GM18867 (cell line): ENCODE results near the gene CASKIN2.
"Not testable (repeated sequence)": the region's sequence is repeated elsewhere in the genome, so short reads cannot be mapped to it uniquely, and the experiment has no call there.

ENCODE experiments used
- ATAC-seq: cut with Tn5 transposase; IDR thresholded peaks from one replicate; pipeline ENCODE4 v1.9.1; 2021; ENCODE audit warnings: mild to moderate bottlenecking, moderate library complexity; ENCODE audit not compliant: unreplicated experiment

Gene CASKIN2

DNA sequence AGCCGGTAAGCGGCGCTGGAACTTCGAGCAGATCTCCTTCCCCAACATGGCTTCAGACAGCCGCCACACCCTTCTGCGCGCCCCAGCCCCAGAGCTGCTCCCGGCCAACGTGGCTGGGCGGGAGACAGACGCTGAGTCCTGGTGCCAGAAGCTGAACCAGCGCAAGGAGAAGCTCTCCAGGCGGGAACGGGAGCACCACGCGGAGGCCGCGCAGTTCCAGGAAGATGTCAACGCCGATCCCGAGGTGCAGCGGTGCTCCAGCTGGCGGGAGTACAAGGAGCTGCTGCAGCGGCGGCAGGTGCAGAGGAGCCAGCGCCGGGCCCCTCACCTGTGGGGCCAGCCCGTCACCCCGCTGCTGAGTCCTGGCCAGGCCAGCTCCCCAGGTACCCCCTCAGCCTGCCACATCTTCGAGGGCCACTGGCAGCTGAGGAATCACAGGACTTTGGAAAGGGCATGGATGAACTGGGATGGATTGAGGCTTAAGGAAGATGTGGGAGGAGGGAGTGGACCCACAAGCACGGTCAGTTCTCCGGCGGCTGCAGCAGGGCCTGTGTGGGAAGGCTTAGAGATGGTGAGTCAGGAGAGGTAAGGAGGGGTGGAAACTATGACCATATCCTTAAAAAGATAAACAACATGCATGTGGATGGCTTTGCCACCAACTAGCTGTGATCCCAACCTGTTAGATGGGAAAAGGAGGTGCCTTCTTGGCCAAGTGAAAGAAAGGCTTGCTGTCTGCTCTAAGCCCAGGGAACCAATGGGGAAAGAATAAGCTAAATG, 6.8 kb upstream of the CASKIN2 start:
- no peak for ATAC-seq

DNA sequence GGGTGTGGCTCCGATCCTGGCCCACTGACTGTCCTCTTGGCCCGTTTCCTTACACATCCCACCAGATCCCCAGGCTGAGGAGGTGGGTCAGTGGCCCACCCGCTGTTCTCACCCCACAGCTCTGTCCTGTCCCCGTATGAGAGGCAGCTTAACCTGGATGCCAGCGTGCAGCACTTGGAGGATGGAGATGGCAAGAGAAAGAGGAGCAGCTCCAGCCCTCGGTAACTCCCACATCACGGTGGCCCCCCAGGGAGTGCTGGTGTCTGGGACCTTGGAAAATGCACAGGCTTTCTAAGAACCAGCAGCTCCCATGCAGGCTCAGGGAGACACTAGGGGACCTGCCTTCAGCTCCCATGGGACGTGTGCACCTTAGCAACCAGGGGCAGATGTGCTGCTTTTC, 6.0 kb upstream of the CASKIN2 start:
- ATAC-seq = no peak

DNA sequence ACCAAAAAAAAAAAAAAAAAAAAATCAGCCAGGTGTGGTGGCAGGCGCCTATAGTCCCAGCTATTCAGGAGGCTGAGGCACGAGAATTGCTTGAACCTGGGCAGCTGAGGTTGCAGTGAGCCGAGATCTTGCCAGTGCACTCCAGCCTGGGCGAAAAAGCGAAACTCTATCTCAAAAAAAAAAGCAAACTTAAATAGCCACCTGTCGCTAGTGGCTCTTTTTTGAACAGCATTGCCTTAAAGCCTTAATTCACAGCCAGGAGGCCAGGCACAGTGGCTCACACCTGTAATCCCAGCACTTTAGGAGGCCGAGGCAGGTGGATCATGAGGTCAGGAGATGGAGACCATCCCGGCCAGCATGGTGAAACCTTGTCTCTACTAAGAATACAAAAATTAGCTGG, 5.1 kb upstream of the CASKIN2 start:
- not testable (repeated sequence) for ATAC-seq

DNA sequence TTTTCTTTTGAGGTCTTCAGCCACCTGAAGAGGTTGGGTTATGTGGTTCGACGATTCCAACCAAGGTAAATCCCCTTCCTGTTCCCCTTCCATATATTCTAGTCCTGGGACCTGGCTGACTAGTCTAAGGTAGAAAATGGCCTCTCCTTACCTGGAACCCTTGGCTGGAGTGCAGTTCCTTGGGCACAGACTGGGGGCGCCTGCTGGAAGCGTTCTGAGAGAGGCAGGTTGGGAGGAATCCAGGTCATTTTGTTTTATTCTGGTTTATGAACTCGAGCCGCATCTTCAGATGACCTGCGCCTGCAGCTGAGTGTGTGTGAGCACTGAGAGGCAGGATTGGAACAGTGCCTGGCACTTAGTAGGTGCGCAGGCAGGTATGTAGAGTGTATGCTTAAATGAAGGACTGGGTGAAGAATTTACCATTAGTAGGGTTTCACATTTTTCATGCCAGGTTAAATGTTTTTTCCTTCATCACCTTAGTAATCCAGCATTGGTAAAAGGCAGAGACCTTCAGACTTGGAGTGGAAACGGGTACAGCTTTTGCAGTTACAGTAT, 3.7 kb upstream of the CASKIN2 start:
- no peak for ATAC-seq

DNA sequence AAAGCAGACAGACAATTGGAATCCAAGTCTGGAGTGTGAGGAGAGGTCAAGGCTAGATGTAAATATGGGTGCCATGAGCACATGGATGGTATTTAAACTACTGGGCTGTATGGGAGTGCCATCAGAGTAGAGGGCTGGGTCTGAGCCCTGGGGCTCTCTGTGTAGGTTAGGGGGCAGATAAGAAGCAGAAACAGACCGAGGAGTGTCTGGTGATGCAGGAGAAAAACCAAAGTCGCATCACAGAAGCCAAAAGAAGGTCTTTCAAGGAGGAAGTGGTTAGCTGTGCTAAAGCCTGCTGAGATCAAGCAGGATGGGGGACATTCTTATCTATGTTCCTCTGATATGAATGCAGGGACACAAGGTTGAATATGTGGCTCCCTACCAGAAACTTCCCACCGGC, 2.9 kb upstream of the CASKIN2 start:
- ATAC-seq = no peak

DNA sequence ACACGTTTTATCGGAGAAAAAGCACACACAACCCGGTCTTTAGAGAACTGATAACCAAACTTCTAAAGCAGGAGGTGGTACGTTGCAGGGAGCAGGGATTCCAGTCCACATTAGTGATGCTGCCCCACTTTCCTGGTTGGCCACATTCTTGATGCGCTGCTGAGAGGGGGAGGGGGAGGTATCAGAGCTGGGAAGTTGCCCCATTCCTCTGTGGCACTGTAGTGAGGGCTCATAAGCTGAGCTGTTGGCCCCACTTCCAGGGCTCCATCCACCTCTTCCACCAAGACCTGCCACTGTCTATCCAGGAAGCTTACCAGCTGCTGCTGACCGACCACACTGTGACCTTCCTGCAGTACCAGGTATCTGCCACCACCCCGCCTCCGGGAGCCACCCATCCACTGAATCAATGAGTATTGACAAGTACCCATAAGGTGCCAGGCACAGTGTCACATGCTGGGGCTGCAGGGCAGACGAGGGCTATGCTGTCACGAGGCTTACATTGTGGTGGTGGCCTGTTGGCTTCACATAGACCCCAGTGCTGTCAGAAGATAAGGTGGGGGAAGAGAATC, 2.0 kb upstream of the CASKIN2 start:
- ATAC-seq = no peak

DNA sequence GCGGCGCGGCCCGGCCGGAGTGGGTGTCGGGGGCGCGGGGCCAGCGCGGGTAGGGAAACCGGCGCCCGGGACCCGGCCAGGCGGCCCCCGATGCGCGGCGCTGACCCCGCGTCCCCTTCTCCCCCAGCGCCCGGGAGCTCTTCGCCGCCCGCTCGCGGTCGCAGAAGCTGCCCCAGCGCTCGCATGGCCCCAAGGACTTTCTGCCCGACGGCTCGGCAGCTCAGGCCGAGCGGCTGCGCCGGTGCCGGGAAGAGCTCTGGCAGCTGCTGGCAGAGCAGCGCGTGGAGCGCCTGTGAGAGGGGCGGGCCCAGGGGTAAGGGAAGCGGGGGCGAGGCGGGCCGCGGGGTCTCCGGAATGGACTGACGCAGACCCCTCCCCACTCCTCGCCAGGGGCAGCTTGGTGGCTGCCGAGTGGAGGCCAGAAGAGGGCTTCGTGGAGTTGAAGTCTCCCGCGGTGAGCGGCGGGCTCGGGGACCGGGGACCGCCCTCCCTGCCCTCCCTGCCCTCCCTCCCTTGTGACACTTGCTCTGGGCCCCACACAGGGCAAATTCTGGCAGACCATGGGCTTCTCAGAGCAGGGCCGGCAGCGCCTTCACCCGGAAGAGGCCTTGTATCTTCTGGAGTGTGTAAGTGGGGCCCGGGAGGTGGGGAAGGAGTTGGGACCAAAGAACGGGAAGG, 1.4 kb upstream of the CASKIN2 start:
- ATAC-seq = peak; percentile 2

DNA sequence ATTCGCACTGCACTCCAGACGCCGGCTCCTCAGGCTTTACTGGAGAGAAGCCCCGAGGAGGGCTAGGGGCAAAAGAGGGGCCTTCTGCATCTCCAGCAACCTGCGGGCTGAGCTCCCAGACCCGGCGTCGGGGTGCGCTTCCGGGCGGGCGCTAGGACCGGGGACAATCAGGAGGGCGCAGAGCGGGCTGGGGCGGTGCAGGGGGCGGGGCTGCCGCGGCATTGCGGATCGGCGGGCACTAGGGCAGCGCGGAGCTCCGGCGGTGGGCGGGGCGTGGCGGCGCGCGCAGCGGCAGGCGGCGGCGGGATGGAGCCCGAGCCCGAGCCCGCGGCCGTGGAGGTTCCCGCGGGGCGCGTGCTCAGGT, 900 bp upstream of the CASKIN2 start, which contains the start of gene TSEN54:
Gene TSEN54, plus strand, starts transcription at position 274 of the 364 bp plus-strand sequence. Its CDS starts 33 bp downstream, at position 307.
- peak; percentile 73 for ATAC-seq

DNA sequence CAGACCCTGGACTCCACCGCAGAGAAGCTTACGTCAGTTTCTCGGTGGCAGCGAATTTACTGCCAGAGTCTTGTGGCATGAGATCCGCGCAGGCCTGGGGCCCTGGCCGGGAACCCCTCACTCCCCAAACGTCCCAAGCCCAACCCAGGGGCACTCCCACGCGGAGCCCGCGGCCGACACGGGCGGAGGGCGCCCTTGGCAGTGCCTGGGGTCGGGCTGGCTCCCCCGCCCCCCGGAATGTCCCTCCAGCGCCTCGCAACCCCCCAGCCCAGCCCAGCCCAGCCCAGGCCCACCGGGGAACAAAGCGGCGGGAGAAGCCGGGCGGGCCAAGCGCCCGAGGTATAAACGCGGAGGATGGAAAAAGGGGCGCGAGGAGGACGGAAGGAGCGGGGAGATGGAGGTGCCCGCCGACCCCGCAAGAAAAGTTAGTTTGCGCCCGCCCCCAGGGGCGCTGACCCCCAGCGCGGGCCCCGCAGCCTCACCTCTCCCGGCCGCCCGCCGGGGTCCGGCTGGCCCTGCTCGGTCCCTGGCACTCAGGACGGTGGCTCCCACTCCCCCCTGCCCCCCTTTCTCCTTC, 330 bp downstream of the CASKIN2 start:
- no peak for ATAC-seq

DNA sequence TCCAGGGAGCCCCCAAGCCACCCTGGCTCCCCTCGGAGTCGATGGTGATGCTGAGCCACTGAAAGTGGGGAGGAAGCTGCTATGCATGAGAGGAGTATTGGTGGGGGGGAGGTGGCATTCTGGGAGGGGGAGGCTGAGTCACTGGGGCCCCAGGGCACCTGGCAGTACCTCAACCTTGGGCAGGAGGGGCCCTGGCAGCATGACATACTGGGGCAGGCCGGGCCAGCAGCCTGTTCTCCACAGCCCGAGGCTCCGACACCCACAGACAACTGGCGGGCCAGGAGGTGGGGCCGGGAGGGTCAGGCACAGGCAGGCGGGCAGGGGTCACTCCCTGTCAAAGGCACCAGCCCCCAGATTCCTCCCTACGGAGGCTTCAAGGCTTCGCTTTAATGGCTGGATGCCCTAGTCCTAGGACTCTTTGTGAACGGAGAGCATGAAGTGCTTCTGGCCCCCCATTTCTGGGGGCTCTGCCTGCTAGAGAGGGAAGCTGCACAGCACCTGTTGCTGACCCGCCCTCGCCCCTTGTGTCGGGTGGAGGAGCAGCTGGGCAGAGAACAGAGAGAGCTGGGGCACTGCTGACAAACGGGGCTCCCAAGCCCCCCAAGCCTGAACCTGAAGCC, 928 bp downstream of the CASKIN2 start:
- no peak for ATAC-seq

DNA sequence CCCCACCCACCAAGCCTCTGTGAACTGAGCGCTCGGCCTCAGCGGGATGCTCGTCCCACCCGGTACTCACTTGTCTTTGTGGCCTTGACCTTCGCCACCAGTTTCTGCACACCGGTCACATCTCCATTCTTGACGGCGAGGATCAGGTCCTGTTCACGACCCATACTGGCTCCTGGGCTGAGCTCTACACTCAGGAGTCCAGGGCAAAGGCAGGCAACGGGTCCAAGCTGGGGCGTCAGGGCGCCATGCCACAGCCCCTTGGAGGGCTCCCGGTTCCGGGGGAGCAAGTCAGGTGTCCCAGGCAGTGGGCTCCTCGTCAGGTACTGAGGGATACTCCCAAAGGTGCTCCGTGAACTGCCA, 1.7 kb downstream of the CASKIN2 start:
- ATAC-seq = no peak

DNA sequence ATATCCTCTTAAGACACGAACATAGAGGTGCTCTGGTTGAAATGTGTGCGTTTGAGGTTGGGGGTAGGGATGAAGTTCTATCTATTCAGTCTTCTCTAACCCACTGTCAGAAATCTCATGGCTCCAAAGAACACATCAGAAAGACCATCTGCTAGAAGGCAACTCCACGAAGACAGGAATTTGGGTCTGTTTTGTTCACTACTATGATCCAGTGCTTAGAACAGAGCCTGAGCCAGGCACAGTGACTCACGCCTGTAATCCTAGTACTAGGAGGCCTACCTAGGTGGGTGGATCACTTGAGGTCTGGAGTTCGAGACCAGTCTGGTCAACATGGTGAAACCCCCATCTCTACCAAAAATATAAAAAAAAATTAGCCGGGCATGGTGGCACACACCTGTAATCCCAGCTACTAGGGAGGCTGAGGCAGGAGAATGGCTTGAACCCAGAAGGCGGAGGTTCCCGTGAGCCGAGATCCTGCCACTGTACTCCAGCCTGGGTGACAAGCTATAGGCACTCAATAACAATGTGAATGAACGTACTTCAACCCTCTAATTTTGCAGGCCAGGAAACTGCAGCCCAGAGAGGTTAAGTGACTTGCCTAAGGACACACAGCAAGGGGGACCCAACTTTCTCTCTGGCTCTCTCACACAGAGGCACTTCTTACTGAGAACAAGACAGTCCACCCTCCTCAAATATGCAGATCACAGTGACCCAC, 2.3 kb downstream of the CASKIN2 start:
- ATAC-seq = no peak

DNA sequence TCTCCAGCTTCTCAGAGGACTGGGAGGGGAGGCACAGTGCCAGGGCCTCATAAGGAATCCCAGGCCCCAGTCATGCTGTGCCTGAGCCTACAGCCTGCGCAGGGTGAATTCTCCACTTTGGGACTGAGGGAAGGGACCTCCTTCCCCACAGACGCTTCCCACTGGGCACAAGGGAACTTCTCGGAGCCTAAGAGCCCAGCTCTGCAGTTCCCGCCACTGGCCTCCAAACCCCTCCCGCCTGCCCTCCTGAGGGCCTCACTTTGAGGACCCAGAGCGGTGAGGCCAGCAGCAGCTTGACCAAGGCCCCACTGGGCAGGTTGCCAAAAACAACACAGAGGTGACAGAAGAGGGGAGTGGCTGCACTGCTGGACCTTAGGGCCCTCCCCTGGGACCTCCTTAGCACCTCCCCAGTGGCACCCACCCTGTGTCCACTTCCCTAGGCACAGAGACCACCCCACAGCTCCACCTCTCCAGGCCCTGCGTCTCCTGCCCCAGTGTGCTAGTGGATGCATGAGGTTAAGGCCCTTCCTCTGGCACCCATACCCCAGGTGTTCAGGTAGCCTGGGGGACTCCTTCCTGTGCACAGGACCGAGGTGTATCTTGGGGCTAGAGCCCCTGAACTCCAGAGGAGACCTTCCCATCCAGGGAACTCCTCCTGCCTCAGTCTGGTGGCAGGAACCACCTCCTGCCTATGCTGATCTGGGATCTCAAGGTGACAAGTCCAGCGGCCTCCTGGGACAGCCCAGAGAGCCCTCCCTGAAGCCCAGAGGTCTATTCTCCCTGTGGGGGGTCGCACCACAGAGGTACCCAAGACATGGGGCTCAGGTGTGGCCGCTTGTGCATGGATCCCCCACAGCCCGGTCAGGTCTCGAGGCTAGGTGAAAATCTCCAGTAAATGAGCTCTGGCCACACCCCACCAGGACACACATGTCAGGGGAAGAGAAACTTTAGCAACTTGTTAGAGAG, 3.4 kb downstream of the CASKIN2 start:
- ATAC-seq = no peak

DNA sequence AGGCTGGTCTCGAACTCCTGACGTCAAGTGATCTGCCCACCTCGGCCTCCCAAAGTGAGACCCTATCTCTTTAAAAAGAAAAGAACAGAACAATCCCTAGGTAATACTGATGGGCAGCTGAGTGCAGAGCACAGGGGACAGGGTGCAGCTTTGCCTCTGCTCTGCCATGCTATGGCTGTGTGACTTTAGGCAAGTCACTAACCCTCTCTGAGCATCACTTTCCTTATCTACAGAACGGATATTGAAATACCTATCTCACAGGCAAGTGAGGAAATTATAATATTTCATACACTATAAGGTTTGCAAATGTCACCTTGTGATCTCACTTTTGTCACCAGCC, 4.1 kb downstream of the CASKIN2 start:
- ATAC-seq = no peak

DNA sequence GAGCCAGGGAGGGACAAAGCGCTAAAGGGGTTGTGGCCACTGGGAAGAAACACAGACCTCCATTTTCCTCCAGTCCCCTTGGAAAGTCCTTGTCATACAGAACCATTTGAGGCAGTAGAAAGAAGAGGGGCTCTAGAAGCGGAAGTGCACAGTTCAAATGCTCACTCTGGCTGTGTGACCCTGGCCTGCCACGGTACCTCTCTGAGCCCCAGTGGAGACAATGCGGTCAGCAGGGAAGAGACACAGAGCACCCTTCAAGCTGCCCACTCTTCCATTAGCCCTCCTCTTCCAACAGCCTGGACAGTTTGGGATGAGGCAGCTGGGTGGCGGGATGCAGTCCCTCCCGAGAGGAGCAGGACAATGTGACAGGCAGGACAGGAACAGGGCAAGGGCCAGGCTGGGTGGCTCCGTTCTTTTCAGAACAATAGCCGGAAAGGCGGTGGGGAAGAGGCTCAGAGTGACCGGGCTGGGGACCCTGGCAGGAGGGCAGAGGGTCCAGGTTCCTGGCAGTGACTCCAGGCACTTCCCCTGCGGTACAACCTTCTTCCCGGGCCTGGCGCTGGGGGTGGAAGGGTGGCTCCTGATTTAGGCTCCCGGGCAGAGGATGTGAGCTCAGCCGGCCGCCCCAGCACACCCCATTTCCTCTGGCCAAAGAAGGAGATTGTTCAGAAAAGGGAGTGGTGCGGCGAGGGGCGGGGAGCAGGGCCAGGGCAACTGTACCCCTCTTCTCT, 5.6 kb downstream of the CASKIN2 start:
- ATAC-seq = no peak

DNA sequence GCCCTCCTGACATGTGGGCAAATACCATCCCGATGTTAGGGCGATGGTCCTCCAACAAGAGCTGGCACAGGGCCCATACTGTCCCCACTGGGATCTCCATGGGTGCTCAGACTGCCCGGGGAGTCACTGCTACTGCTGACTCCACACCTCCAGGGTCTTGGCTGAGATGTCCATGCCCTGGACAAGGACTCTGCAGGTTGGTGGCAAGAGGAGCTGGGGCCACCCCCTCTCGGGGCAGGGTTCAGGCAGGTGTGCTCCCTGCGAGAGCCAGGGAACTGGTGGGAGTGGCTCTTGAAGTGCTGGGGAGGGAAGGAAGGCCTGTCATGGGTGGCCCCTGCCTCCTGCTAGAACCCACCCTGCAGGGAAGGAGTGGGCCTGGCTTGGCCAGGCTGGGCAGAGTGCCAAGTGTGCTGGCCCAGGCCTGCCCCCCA, 6.4 kb downstream of the CASKIN2 start:
- no peak for ATAC-seq

DNA sequence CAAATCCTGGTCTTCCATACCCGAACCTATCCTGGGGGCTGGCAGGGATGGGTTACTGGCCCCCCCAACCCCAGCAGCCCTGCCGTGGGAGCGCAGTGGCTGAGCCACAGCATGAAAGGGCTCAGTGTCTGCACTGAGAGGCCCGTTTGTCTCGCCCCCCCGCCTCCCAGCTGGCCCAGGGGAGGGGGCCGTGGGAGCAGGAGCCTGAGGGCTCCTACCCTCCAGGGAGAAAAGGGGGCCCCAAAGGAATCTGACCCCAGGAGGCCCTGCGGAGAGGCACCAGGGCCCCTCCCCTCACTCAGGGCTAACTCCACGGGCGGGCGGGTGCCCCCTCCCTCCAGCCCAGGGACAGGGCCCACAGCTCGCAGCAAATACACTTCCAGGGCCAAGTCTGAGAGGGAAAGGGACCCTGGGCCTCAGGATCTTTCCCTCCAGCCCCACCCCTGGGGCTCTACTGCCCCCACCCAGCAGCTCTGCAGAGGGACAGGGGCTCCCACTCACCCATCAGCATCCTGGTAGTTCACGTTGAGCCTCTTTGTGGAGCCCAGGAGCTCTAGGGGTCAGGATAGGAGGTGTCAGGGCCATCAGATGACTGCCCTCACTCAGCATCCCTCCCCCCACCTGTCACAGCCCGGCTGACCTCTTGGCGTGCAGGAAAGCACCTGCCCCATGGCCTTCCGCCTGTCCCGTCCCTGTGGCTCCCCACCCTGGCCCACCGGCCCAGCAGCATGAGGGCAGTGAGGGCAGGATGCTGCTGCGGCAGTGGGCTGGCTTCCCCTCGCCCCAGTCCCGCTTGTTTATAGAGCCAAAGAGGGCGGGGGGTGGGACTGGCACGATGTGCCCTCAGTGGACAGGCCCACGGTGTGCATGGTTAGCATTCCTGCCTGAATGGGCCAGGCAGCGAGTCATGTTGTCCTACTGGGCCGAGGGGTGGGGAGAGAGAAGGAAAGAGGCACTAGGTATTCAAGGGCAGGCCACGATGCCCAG, 7.3 kb downstream of the CASKIN2 start:
- ATAC-seq = no peak

DNA sequence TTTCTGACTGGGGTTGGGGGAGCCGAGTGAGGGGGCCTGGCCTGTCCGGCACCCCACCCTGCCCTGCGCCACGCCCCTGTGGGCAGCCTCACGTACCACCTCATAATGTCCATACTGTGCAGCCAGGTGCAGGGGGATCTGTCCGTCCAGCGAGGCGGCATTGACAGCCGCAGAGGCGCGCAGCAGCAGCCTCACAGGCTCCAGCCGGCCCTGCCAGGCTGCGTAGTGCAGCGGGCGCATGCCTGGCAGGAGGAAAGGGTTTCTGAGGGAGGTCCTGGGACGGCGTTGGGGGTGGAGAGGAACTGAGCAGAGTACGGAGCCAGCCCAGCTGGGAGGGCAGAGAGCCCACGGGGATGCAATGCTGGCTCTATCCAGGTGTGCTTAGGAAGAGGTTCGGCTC, 8.4 kb downstream of the CASKIN2 start:
- no peak for ATAC-seq
